Smooth muscle cell (in vitro differentiated cells): ENCODE data around the gene CDK2AP2. TPM values are rescaled to one million over a fixed set of nuclear protein-coding genes. Genes with fewer than 3 reads are reported as not detected.
"Not testable (repeated sequence)": the region's sequence is repeated elsewhere in the genome, so short reads cannot be mapped to it uniquely, and the experiment has no call there.

Source experiments
- DNase-seq: peaks from one replicate; lab custom pipeline; 2025; ENCODE audit not compliant: unreplicated experiment; lab: John Stamatoyannopoulos, UW
- H2AFZ ChIP-seq: fragments of 200-600 bp; sonication (generic); 2 replicates; pipeline ENCODE4 v1.6.0; 2016; ENCODE audit warnings: antibody characterized with exemption, low read depth, mild to moderate bottlenecking
- H3F3A ChIP-seq: fragments of 200-600 bp; sonication (generic); 2 replicates; pipeline ENCODE4 v1.6.0; 2017; ENCODE audit warnings: antibody characterized with exemption, low read depth
- H3K27ac ChIP-seq: fragments of 200-600 bp; sonication (generic); 2 replicates; pipeline ENCODE4 v1.5.1; 2016; ENCODE audit warnings: low read depth, mild to moderate bottlenecking
- H3K27me3 ChIP-seq: fragments of 200-600 bp; sonication (generic); 2 replicates; pipeline ENCODE4 v1.6.1; 2016; ENCODE audit warnings: low read depth, mild to moderate bottlenecking
- H3K36me3 ChIP-seq: fragments of 200-600 bp; sonication (generic); 2 replicates; pipeline ENCODE4 v1.5.1; 2016; ENCODE audit warnings: low read depth
- H3K4me1 ChIP-seq: fragments of 200-600 bp; sonication (generic); 2 replicates; pipeline ENCODE4 v1.5.1; 2016; ENCODE audit warnings: low read depth
- H3K4me2 ChIP-seq: fragments of 200-600 bp; sonication (generic); 2 replicates; pipeline ENCODE4 v1.6.0; 2016; ENCODE audit warnings: mild to moderate bottlenecking
- H3K4me3 ChIP-seq: fragments of 200-600 bp; sonication (generic); 2 replicates; pipeline ENCODE4 v1.5.1; 2016; ENCODE audit warnings: mild to moderate bottlenecking
- H3K79me2 ChIP-seq: fragments of 200-600 bp; sonication (generic); 2 replicates; pipeline ENCODE4 v1.6.0; 2016; ENCODE audit warnings: low read depth, mild to moderate bottlenecking
- H3K9ac ChIP-seq: fragments of 200-600 bp; sonication (generic); 2 replicates; pipeline ENCODE4 v1.6.0; 2016; ENCODE audit warnings: low read depth
- H3K9me3 ChIP-seq: fragments of 200-600 bp; sonication (generic); replicated peaks from 2 replicates; pipeline ENCODE4 v1.5.1; 2016; ENCODE audit warnings: low read depth
- H4K20me1 ChIP-seq: fragments of 200-600 bp; sonication (generic); 2 replicates; pipeline ENCODE4 v1.6.0; 2016; ENCODE audit warnings: low read depth
- CTCF ChIP-seq: fragments of 200-600 bp; sonication (generic); IDR thresholded peaks from 2 replicates; pipeline ENCODE4 v1.5.1; 2017; ENCODE audit warnings: borderline replicate concordance, mild to moderate bottlenecking, antibody characterized with exemption; ENCODE audit not compliant: insufficient read depth, poor library complexity, severe bottlenecking
- WGBS: methylation state at CpG from one replicate; pipeline ENCODE4 v1.1.7; 2016; ENCODE audit warnings: low lambda C conversion rate; 5-methylcytosine and 5-hydroxymethylcytosine counted together
- polyA plus RNA-seq: library from polyadenylated mRNA; unstranded; fragments of >200 nt; fragmentation: Nextera tagmentation; extraction: Ambion mirVana; gene quantifications from 2 replicates; pipeline ENCODE4 v1.2.1, GENCODE V29; 2016
- total RNA-seq: library from RNA; depleted of rRNA; stranded (reverse); fragments of >200 nt; gene quantifications from 2 replicates; pipeline ENCODE4 v1.2.3, GENCODE V29; 2014

CDK2AP2 gene
- total and polyA plus RNA-seq, 2 experiments from 2014 or later: 34.0 to 101 TPM

DNA sequence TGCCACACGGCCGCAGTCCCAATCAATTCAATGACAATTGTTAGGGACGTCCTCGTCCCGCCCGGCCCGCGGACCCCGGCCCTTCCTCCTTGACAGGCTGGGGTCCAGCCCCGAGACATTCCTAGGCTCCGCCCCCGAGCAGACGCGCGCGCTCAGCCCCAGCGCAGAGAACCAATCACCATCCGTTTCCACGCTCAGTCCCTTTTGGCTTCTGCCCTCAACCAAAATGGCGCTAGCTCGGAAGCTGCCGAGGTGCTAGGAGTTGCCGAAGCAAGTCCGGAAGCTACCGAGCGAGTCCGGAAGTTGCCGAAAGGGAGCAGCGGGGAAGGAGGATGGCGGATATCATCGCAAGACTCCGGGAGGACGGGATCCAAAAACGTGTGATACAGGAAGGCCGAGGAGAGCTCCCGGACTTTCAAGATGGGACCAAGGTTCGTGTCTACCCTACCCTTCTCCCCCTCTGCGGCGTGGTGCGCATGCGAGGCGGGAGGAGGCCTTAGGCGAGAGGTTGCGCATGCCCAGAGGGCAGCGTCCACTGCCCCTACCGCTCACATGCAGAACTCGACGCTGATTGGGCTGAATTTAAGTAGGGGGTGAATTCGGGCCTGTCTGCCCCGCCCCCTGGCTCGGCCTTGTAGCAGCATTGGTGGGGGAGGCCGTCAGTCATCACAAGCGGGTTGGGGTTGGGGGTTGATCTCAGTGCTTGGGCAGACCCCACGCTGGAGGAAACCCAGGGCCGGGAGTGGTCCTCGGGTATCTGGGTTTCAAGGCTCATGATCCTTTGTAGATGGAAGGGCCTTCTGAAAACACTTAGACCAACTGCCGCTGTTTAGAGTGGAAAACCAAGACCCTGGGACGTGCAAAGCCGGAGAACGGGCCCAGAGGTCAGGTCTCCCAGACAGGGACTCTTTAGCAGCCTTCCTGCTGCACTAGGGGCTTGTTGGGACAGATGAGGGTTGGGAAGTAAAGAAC, 24.8 kb downstream of the CDK2AP2 start, which contains the start of gene AIP:
Gene AIP (plus strand): TSS at position 200 of the 972 bp plus-strand sequence. CDS start 133 bp downstream, at position 333.
- Histone ChIP-seq H3K9ac (peak within 1 kb of the TSS; percentile 75), H3K27me3 (no peaks in the 10 kb centered on the region), H3K4me2 (peak within 1 kb of the TSS; percentile 83), H3K4me1 (peaks cover 8% of the 10 kb centered on the region), H4K20me1 (no peaks in the 10 kb centered on the region), H3K79me2 (peaks cover 5% of the 10 kb centered on the region), H2AFZ (peak within 1 kb of the TSS; percentile 91), H3K27ac (peak within 1 kb of the TSS; percentile 50), H3F3A (no peaks in the 10 kb centered on the region), H3K9me3 (no peaks in the 10 kb centered on the region), H3K36me3 (no peaks in the 10 kb centered on the region), H3K4me3 (peak within 1 kb of the TSS; percentile 56)
- no peak for TF ChIP-seq CTCF
- 12% methylated on average over 59 of the region's 60 CpGs for WGBS
- peak; percentile 77 for DNase-seq

DNA sequence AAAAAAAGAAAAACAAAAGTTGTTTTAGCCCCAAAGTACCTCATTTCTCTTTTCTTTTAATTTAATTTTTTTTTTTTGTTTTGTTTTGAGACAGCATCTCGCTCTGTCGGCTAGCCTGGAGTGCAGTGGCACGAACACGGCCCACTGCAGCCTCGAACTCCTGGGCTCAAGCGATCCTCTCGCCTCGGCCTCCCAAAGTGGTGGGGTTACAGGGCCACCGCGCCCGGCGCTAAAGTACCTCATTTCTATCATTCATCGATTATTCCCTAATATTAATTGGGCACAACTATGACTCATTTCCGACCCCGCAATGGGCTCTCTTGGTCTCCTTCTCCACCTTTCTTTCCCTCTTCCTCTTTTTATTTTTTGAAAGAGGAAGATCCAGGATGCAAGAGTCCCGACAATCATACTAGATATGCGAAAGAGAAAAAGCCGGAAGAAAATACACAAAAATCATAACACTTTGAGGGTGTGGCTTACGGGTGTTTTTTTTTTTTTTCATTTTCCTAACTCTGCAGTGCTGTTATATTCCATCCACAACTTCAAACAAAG, 25.6 kb downstream of the CDK2AP2 start:
- H2AFZ ChIP-seq: peak overlapping the region; percentile 91
- no peak for DNase-seq
- TF ChIP-seq CTCF: no peak
- H3K36me3 ChIP-seq: no peaks in the 10 kb centered on the region
- no peaks in the 10 kb centered on the region for H3K27me3 ChIP-seq
- WGBS: 76% methylated on average over 19 of the region's 19 CpGs
- no peaks in the 10 kb centered on the region for H3K9me3 ChIP-seq
- H3K4me1 ChIP-seq: peaks cover 8% of the 10 kb centered on the region
- H3K27ac ChIP-seq: peak overlapping the region; percentile 50
- no peaks in the 10 kb centered on the region for H3F3A ChIP-seq
- peaks cover 5% of the 10 kb centered on the region for H3K79me2 ChIP-seq
- no peaks in the 10 kb centered on the region for H4K20me1 ChIP-seq
- H3K4me2 ChIP-seq: peak overlapping the region; percentile 83
- H3K4me3 ChIP-seq: peak overlapping the region; percentile 56
- H3K9ac ChIP-seq: peak overlapping the region; percentile 75

DNA sequence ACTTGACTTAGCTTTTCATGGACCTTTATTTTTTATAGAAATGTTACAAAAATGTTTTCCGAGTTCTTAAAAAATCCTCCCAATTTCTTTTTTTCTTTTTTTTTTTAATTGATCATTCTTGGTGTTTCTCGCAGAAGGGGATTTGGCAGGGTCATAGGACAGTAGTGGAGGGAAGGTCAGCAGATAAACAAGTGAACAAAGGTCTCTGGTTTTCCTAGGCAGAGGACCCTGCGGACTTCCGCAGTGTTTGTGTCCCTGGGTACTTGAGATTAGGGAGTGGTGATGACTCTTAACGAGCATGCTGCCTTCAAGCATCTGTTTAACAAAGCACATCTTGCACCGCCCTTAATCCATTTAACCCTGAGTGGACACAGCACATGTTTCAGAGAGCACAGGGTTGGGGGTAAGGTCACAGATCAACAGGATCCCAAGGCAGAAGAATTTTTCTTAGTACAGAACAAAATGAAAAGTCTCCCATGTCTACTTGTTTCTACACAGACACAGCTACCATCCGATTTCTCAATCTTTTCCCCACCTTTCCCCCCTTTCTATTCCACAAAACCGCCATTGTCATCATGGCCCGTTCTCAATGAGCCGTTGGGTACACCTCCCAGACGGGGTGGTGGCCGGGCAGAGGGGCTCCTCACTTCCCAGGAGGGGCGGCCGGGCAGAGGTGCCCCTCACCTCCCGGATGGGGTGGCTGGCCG, 30.5 kb downstream of the CDK2AP2 start:
- not testable (repeated sequence) for H2AFZ ChIP-seq, H3K4me3 ChIP-seq, H3K27ac ChIP-seq, H3K79me2 ChIP-seq, H3K9ac ChIP-seq, H3K27me3 ChIP-seq, H3K4me1 ChIP-seq, H3F3A ChIP-seq, H3K4me2 ChIP-seq, H3K9me3 ChIP-seq, H3K36me3 ChIP-seq, DNase-seq, H4K20me1 ChIP-seq
- 91% methylated on average over 14 of the region's 16 CpGs for WGBS

GRCh38 chr11:67476692-67477091, 31.3 kb downstream of the CDK2AP2 start:
- 91% methylated on average over 10 of the region's 10 CpGs for WGBS

More at GRCh38 chr11:67476692-67477091, 31.3 kb downstream of the CDK2AP2 start:
- not testable (repeated sequence) for H3K4me1 ChIP-seq, H3K36me3 ChIP-seq, H3K79me2 ChIP-seq, DNase-seq, H3K27ac ChIP-seq, H3K4me3 ChIP-seq, H3K9me3 ChIP-seq, H3K27me3 ChIP-seq, H3K4me2 ChIP-seq, H3F3A ChIP-seq, H2AFZ ChIP-seq, H3K9ac ChIP-seq, H4K20me1 ChIP-seq
